HepG2 (cell line): ENCODE results near the gene SMYD5. TPM values are rescaled to one million over a fixed set of nuclear protein-coding genes. Genes with fewer than 3 reads are reported as not detected.

ENCODE experiments used
- BORCS8-MEF2B ChIP-seq: sonication (generic); formaldehyde crosslinking; IDR thresholded peaks from 2 replicates; pipeline ENCODE4 v1.8.0; 2022; ENCODE audit warnings: mild to moderate bottlenecking, missing genetic modification reagents
- DR1 ChIP-seq: sonication (generic); formaldehyde crosslinking; IDR thresholded peaks from 2 replicates; pipeline ENCODE4 v1.8.0; 2021; ENCODE audit warnings: mild to moderate bottlenecking, missing genetic modification reagents, inconsistent platforms
- GLI4 ChIP-seq: sonication (generic); formaldehyde crosslinking; IDR thresholded peaks from 2 replicates; pipeline ENCODE4 v1.5.1; 2020; ENCODE audit warnings: missing genetic modification reagents, mild to moderate bottlenecking, moderate library complexity, borderline replicate concordance
- KDM6A ChIP-seq: IDR thresholded peaks from 2 replicates; pipeline ENCODE4 v1.6.1; 2016; ENCODE audit warnings: low read depth
- KLF11 ChIP-seq: IDR thresholded peaks from 2 replicates; pipeline ENCODE4 v1.6.1; 2016; ENCODE audit warnings: missing compliant biosample characterization
- SNRNP70 ChIP-seq: fragments of 200-400 bp; formaldehyde crosslinking; IDR thresholded peaks from 2 replicates; pipeline ENCODE4 v1.6.1; 2017; ENCODE audit warnings: mild to moderate bottlenecking, low read depth, low read length, moderate library complexity
- ZNF251 ChIP-seq: sonication (generic); formaldehyde crosslinking; IDR thresholded peaks from 2 replicates; pipeline ENCODE4 v1.9.0; 2021; ENCODE audit warnings: mild to moderate bottlenecking, missing genetic modification reagents
- ZNF543 ChIP-seq: sonication (generic); formaldehyde crosslinking; IDR thresholded peaks from 2 replicates; pipeline ENCODE4 v1.4.0; 2020; ENCODE audit warnings: mild to moderate bottlenecking, missing genetic modification reagents
- polyA plus RNA-seq, 8 experiments: library from polyadenylated mRNA; depleted of rRNA in 3 of 8; stranded (reverse) in 7 of 8; unstranded in 1 of 8; fragments of >200 nt; fragmentation: Illumina TruSeq in 4 of 8; extraction: Trizol in 4 of 8; gene quantifications; 2 replicates each; pipeline versions ENCODE4 v1.2.1 to v1.2.3, GENCODE V29; 2011 to 2016; ENCODE audit warnings: low read depth in 4 of 8, missing spikeins in 1 of 8, mixed read lengths in 1 of 8; ENCODE audit not compliant: insufficient read depth in 1 of 8
- total RNA-seq, 5 experiments: library from RNA; depleted of rRNA; stranded (reverse); fragments of >200 nt; fragmentation: Illumina TruSeq; extraction: Trizol; gene quantifications; 2 replicates each; pipeline ENCODE4 v1.2.3, GENCODE V29; 2016; ENCODE audit warnings: low read depth in 1 of 5
- TF ChIP-seq, protein P1 (sequence below): sonication (generic); formaldehyde crosslinking; IDR thresholded peaks from 2 replicates; pipeline ENCODE4 v1.8.0; 2022; ENCODE audit warnings: missing genetic modification reagents, mild to moderate bottlenecking, inconsistent platforms, borderline replicate concordance
- TF ChIP-seq, protein P2 (sequence below): sonication (generic); formaldehyde crosslinking; IDR thresholded peaks from 2 replicates; pipeline ENCODE4 v1.4.0; 2020; ENCODE audit warnings: missing genetic modification reagents, borderline replicate concordance
- TF ChIP-seq, protein P3 (sequence below): sonication (generic); formaldehyde crosslinking; conservative IDR thresholded peaks from 2 replicates; pipeline ENCODE4 v1.4.0; 2020; ENCODE audit warnings: missing genetic modification reagents
- TF ChIP-seq, protein P4 (sequence below): sonication (generic); formaldehyde crosslinking; IDR thresholded peaks from 2 replicates; pipeline ENCODE4 v1.5.0; 2020; ENCODE audit warnings: mild to moderate bottlenecking, missing genetic modification reagents

SMYD5 gene
- total and polyA plus RNA-seq, 2 of the 13 experiments (the other 11 are each of a cell fraction or from before 2014, with no cell fraction given) = 55.8 to 70.4 TPM

DNA sequence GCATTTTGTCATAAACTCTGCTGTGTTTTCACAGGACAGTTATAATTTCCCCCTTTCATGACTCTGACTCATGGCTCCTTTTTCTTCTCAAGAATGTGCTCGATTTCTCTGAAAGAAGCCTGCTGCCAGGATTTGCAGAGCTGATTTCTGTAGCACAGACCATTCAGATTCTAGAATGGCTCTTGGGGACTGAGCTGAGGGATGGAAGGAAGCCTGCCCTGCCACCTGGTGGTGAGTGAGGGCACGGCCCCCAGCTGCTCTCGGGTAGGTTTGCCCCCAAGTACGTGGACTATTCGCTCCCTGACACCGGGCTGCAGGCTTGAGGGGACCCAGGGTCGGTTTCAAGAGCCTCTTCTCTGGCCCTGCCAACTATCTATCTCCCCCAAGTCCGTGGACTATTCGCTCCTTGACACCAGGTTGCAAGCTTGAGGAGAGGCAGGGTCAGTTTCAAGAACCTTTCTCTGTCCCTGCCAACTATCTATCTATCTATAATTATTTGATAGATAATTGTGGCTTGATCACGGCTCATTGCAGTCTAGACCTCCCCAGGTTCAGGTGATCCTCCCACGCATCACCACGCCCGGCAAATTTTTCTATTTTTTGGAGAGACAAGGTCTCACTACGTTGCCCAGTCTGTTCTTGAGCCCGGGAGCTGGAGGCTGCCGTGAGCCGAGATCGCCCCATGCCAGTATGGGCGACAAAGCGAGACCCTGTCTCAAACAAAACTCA, 1.4 kb upstream of the SMYD5 start (continued):
- no peak for TF ChIP-seq DR1 (CRISPR knock-in tag)
- TF ChIP-seq, protein P1, sequence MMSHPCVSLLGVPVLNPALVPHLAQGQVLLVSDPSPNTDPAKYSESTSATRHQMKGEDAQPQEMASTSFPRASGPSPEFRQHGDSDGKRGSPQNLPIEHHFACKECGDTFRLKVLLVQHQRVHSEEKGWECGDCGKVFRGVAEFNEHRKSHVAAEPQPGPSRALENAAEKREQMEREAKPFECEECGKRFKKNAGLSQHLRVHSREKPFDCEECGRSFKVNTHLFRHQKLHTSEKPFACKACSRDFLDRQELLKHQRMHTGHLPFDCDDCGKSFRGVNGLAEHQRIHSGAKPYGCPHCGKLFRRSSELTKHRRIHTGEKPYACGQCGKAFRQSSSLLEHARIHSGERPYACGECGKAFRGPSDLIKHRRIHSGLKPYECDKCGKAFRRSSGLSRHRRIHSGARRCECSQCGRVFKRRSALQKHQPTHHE (CRISPR knock-in tag) = no peak
- TF ChIP-seq, protein P2, sequence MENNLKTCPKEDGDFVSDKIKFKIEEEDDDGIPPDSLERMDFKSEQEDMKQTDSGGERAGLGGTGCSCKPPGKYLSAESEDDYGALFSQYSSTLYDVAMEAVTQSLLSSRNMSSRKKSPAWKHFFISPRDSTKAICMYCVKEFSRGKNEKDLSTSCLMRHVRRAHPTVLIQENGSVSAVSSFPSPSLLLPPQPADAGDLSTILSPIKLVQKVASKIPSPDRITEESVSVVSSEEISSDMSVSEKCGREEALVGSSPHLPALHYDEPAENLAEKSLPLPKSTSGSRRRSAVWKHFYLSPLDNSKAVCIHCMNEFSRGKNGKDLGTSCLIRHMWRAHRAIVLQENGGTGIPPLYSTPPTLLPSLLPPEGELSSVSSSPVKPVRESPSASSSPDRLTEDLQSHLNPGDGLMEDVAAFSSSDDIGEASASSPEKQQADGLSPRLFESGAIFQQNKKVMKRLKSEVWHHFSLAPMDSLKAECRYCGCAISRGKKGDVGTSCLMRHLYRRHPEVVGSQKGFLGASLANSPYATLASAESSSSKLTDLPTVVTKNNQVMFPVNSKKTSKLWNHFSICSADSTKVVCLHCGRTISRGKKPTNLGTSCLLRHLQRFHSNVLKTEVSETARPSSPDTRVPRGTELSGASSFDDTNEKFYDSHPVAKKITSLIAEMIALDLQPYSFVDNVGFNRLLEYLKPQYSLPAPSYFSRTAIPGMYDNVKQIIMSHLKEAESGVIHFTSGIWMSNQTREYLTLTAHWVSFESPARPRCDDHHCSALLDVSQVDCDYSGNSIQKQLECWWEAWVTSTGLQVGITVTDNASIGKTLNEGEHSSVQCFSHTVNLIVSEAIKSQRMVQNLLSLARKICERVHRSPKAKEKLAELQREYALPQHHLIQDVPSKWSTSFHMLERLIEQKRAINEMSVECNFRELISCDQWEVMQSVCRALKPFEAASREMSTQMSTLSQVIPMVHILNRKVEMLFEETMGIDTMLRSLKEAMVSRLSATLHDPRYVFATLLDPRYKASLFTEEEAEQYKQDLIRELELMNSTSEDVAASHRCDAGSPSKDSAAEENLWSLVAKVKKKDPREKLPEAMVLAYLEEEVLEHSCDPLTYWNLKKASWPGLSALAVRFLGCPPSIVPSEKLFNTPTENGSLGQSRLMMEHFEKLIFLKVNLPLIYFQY = no peak
- TF ChIP-seq ZNF251 (CRISPR knock-in tag) = no peak
- TF ChIP-seq, protein P3, sequence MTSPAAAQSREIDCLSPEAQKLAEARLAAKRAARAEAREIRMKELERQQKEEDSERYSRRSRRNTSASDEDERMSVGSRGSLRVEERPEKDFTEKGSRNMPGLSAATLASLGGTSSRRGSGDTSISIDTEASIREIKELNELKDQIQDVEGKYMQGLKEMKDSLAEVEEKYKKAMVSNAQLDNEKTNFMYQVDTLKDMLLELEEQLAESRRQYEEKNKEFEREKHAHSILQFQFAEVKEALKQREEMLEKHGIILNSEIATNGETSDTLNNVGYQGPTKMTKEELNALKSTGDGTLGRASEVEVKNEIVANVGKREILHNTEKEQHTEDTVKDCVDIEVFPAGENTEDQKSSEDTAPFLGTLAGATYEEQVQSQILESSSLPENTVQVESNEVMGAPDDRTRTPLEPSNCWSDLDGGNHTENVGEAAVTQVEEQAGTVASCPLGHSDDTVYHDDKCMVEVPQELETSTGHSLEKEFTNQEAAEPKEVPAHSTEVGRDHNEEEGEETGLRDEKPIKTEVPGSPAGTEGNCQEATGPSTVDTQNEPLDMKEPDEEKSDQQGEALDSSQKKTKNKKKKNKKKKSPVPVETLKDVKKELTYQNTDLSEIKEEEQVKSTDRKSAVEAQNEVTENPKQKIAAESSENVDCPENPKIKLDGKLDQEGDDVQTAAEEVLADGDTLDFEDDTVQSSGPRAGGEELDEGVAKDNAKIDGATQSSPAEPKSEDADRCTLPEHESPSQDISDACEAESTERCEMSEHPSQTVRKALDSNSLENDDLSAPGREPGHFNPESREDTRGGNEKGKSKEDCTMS (CRISPR knock-in tag) = no peak
- no peak for TF ChIP-seq KLF11 (CRISPR knock-in tag)
- TF ChIP-seq SNRNP70 = no peak
- TF ChIP-seq ZNF543 (CRISPR knock-in tag) = no peak; the same call in 1 of the 2 replicates
- no peak for TF ChIP-seq BORCS8-MEF2B (CRISPR knock-in tag)
- TF ChIP-seq KDM6A (CRISPR knock-in tag) = no peak
- TF ChIP-seq GLI4 (CRISPR knock-in tag) = no peak
- TF ChIP-seq, protein P4, sequence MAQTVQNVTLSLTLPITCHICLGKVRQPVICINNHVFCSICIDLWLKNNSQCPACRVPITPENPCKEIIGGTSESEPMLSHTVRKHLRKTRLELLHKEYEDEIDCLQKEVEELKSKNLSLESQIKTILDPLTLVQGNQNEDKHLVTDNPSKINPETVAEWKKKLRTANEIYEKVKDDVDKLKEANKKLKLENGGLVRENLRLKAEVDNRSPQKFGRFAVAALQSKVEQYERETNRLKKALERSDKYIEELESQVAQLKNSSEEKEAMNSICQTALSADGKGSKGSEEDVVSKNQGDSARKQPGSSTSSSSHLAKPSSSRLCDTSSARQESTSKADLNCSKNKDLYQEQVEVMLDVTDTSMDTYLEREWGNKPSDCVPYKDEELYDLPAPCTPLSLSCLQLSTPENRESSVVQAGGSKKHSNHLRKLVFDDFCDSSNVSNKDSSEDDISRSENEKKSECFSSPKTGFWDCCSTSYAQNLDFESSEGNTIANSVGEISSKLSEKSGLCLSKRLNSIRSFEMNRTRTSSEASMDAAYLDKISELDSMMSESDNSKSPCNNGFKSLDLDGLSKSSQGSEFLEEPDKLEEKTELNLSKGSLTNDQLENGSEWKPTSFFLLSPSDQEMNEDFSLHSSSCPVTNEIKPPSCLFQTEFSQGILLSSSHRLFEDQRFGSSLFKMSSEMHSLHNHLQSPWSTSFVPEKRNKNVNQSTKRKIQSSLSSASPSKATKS (CRISPR knock-in tag) = no peak
